Spinal cord (tissue), 10 donors: ENCODE data around the gene INSYN1. TPM values are rescaled to one million over a fixed set of nuclear protein-coding genes. Genes with fewer than 3 reads are reported as not detected.
A peak's percentile ranks its signal among the peaks of the same experiment; 100 is the strongest.
"Not testable (repeated sequence)": the region's sequence is repeated elsewhere in the genome, so short reads cannot be mapped to it uniquely, and the experiment has no call there.

ENCODE experiments used
- DNase-seq, 6 donors: peaks; one replicate each; pipeline versions ENCODE4 v3.0.0 to v3.0.0-alpha.2; 2013 to 2015; ENCODE audit warnings: low spot score in 6 of 6, low read depth in 4 of 6
- H3K27ac ChIP-seq: one replicate; pipeline ENCODE4 v1.5.1; 2013; ENCODE audit warnings: low read depth, low read length, control low read depth
- H3K27me3 ChIP-seq: one replicate; pipeline ENCODE4 v1.6.1; 2013; ENCODE audit warnings: low read length; ENCODE audit not compliant: control insufficient read depth, insufficient read depth
- H3K36me3 ChIP-seq: one replicate; pipeline ENCODE4 v1.6.1; 2013; ENCODE audit warnings: low read length; ENCODE audit not compliant: control insufficient read depth, insufficient read depth
- H3K4me1 ChIP-seq: one replicate; pipeline ENCODE4 v1.6.1; 2013; ENCODE audit warnings: low read length; ENCODE audit not compliant: control insufficient read depth, insufficient read depth
- H3K4me3 ChIP-seq: one replicate; pipeline ENCODE4 v1.5.1; 2013; ENCODE audit warnings: low read depth, low read length, control low read depth
- H3K9me3 ChIP-seq: one replicate; pipeline ENCODE4 v1.6.1; 2013; ENCODE audit warnings: low read length; ENCODE audit not compliant: control insufficient read depth, insufficient read depth
- WGBS: methylation state at CpG from one replicate; pipeline ENCODE4 v1.1.5; 2013; ENCODE audit warnings: missing lambda C conversion rate; ENCODE audit not compliant: insufficient coverage; 5-methylcytosine and 5-hydroxymethylcytosine counted together
- polyA plus RNA-seq, 2 donors: library from polyadenylated mRNA; unstranded; fragments of 120-200 nt; gene quantifications; one replicate each; pipeline ENCODE4 v1.2.1, GENCODE V29; 2013; ENCODE audit not compliant: insufficient read length in 2 of 2
- total RNA-seq, 2 donors: library from RNA; depleted of rRNA in 1 of 2; stranded (reverse); fragments of 120-200 nt in 1 of 2; fragments of >200 nt in 1 of 2; gene quantifications; one replicate each; pipeline versions ENCODE4 v1.2.3 to v1.2.4, GENCODE V29; 2013 to 2014
- donor health status: healthy.

The INSYN1 gene
- total and polyA plus RNA-seq, 4 donors = 24.2 to 138 (median 76.6) TPM

DNA sequence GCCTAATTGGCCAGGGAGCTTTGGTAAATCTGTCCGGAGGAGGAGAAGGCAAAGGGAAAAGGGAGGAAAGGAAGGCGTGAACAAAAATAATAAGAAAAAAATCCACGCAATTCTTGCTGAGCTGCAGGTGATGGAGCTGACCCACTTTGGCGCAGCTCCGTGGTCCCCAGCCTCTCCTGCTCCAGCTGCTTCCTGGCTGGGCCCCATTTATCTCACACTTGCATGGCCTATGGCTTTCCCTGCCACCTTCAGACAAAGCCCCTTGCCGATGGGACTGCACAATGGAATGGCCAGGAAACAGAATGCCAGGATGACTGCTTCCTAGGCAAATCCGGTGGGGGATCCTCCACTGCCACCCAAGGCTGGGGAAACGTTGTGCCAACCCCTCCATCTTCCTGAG, 6.9 kb downstream of the INSYN1 start:
- H3K27ac ChIP-seq = no peak overlapping the region
- peaks cover 76% of the 10 kb centered on the region for H3K4me1 ChIP-seq
- peaks cover 42% of the 10 kb centered on the region for H3K36me3 ChIP-seq
- WGBS = 54% methylated on average over 7 of the region's 8 CpGs
- no peaks in the 10 kb centered on the region for H3K9me3 ChIP-seq
- no peak overlapping the region for H3K4me3 ChIP-seq
- DNase-seq = peak in 1 of 6 donors; percentile 58
- no peaks in the 10 kb centered on the region for H3K27me3 ChIP-seq

- Histone ChIP-seq H3K27ac (no peak overlapping the region), H3K9me3 (no peaks in the 10 kb centered on the region), H3K27me3 (no peaks in the 10 kb centered on the region), H3K4me1 (peaks cover 76% of the 10 kb centered on the region), H3K4me3 (no peak overlapping the region), H3K36me3 (peaks cover 44% of the 10 kb centered on the region)
- no peak for DNase-seq
- WGBS = 62% methylated on average over 7 of the region's 7 CpGs
Measured at GRCh38 chr15:73745073-73745472, 8.1 kb downstream of the INSYN1 start.

DNA sequence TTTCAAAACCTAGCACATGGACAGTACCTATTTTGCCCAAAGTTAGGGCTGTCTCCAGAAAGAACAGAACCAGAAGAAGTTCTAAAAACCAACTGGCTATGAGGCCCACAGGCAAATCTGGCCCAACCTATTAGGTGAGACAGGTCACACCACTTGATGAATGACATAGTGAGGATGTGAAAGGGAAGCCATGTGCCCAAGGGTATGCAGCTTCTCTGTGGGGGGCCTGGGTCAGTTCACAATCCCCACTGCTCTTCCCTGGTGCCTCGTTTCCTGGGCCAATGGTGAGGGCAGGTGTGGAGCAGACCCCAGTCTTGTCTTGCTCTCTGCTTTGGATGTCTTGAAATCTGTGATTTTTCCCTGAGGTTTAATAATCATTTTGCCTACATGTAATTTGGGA, 8.9 kb downstream of the INSYN1 start:
- 20% methylated on average over 1 of the region's 1 CpG for WGBS
- H3K36me3 ChIP-seq = peaks cover 43% of the 10 kb centered on the region
- no peak overlapping the region for H3K4me3 ChIP-seq
- H3K9me3 ChIP-seq = no peaks in the 10 kb centered on the region
- H3K27me3 ChIP-seq = no peaks in the 10 kb centered on the region
- no peak for DNase-seq
- no peak overlapping the region for H3K27ac ChIP-seq
- peaks cover 68% of the 10 kb centered on the region for H3K4me1 ChIP-seq

DNA sequence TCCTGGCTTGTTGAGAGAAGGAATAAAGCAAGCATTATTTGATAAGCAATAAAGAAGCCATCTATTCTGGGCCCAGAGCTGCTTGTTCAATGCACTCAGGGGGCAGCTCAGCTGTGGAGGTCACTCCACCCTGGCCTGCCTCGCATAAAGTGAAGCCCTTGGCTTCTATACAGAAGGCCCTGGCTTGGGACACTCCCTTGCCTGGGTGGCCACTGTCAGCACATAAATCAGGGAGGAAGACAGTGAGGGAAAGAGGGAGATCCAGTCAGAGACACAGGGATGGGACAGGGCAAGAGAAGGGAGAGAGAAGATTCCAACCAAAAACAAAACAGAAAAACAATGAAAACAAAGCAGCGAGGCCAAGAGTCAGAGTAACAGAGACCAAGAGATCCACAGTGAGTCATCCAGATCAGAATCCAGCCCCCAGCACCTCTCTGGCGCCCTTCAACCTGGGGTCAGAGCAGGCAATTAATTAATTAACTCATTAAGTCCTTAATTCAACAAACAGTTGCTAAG, 11.8 kb downstream of the INSYN1 start:
- Histone ChIP-seq H3K4me1 (peaks cover 41% of the 10 kb centered on the region), H3K36me3 (peaks cover 44% of the 10 kb centered on the region), H3K4me3 (no peak overlapping the region), H3K27me3 (no peaks in the 10 kb centered on the region), H3K9me3 (no peaks in the 10 kb centered on the region), H3K27ac (peak overlapping the region; percentile 61)
- 45% methylated on average over 2 of the region's 3 CpGs for WGBS
- DNase-seq = peak in 1 of 6 donors; percentile 49

DNA sequence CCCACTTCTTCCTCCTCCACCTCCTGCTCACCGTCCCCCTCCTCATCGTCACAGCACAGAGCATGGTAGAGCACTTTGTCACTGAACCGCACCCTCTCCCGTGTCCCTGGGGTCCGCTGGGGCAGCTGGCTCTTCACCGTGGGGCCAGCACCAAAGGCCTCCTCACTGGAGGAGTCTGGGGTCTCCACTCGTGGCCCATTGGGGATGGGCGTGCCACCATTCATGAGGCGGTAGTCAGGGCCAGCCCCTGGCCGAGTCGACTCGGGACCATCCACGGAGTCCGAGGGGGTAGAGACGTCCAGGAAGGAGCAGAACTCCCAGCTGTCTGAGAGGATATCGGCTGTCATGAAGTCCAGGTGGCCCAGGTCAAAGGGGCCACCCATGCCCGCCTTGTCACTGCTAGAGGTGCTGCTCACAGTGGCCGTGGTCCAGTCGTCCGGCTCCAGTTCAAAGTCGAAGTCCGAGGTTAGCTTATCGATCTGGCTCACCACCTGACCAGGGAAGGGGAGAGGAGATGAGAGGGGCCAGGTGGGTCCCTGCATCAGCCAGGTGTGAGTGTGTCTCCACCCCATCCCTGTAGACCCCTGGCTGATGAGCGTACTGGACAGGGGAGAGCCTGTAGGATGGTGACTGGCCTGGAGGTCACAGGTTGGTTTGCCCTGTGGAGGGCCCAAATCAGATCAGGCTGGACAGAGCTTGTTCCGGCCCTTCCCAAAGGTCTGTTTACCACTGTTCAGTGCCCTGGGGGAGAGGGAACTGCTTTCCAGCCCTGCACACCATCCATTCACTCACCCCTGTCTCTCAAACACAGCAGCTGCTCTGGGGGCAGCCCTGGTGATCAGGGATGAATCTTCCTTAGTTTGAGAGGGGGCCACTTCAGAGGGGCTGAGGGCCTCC, 12.8 kb downstream of the INSYN1 start:
- Histone ChIP-seq H3K4me3 (no peak overlapping the region), H3K27ac (peak overlapping the region; percentile 61), H3K36me3 (peaks cover 44% of the 10 kb centered on the region), H3K27me3 (no peaks in the 10 kb centered on the region), H3K9me3 (no peaks in the 10 kb centered on the region), H3K4me1 (peaks cover 37% of the 10 kb centered on the region)
- no peak for DNase-seq
- 92% methylated on average over 24 of the region's 25 CpGs for WGBS

GRCh38 chr15:73737535-73737934, 15.6 kb downstream of the INSYN1 start:
- no peak overlapping the region for H3K27ac ChIP-seq
- H3K9me3 ChIP-seq = no peaks in the 10 kb centered on the region
- no peaks in the 10 kb centered on the region for H3K27me3 ChIP-seq
- H3K4me1 ChIP-seq = peaks cover 23% of the 10 kb centered on the region
- H3K4me3 ChIP-seq = no peak overlapping the region
- WGBS = 65% methylated on average over 6 of the region's 7 CpGs
- H3K36me3 ChIP-seq = peaks cover 35% of the 10 kb centered on the region
- no peak for DNase-seq

GRCh38 chr15:73732930-73733329, 20.2 kb downstream of the INSYN1 start:
- Histone ChIP-seq H3K36me3 (peaks cover 4% of the 10 kb centered on the region), H3K4me3 (no peak overlapping the region), H3K27me3 (no peaks in the 10 kb centered on the region), H3K4me1 (no peaks in the 10 kb centered on the region), H3K27ac (no peak overlapping the region), H3K9me3 (no peaks in the 10 kb centered on the region)
- WGBS = 93% methylated on average over 3 of the region's 3 CpGs
- DNase-seq = no peak

DNA sequence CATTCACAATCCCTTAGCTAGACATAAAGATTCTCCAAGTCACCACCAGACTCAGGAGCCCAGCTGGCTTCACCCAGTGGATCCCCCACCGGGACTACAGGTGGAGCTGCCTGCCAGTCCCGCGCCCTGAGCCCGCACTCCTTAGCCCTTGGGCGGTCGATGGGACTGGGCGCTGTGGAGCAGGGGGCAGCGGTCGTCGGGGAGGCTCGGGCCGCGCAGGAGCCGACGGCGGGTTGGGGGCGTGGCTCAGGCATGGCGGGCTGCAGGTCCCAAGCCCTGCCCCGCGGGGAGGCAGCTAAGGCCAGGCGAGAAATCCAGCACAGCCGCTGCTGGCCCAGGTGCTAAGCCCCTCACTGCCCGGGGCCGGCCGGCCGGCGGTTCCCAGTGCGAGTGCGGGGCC, 21.1 kb downstream of the INSYN1 start:
- not testable (repeated sequence) for DNase-seq, H3K9me3 ChIP-seq, H3K36me3 ChIP-seq, H3K27me3 ChIP-seq, H3K4me3 ChIP-seq, H3K4me1 ChIP-seq, H3K27ac ChIP-seq
- 92% methylated on average over 29 of the region's 29 CpGs for WGBS

- no peak overlapping the region for H3K27ac ChIP-seq
- 77% methylated on average over 5 of the region's 7 CpGs for WGBS
- H3K4me1 ChIP-seq = no peaks in the 10 kb centered on the region
- H3K4me3 ChIP-seq = no peak overlapping the region
- H3K36me3 ChIP-seq = no peaks in the 10 kb centered on the region
- H3K9me3 ChIP-seq = no peaks in the 10 kb centered on the region
- no peak for DNase-seq
- H3K27me3 ChIP-seq = no peaks in the 10 kb centered on the region
Measured at GRCh38 chr15:73727330-73727976, 25.7 kb downstream of the INSYN1 start.
